ENCODE data around the gene CSE1L. TPM values are rescaled to one million over a fixed set of nuclear protein-coding genes. Genes with fewer than 3 reads are reported as not detected.
"Not testable (repeated sequence)": the region's sequence is repeated elsewhere in the genome, so short reads cannot be mapped to it uniquely, and the experiment has no call there.

Gene CSE1L
- total RNA-seq, 1 experiment from 2014 or later: 158 TPM

- Histone ChIP-seq H4K20me1 (ENCODE audit: insufficient read depth) (peaks cover 29% of the 10 kb centered on the region), H3K9me2 (ENCODE audit: insufficient read depth) (no peaks in the 10 kb centered on the region), H3K9me3 (ENCODE audit: control insufficient read depth in 1 of 2, insufficient read depth in 1 of 2, low read depth in 1 of 2, low read length in 2 of 2) (no peaks in the 10 kb centered on the region), H2AFZ (ENCODE audit: low read depth, low read length, poor library complexity, severe bottlenecking) (no peak overlapping the region), H3K36me3 (ENCODE audit: control insufficient read depth in 1 of 2, insufficient read depth in 2 of 2, low read length in 2 of 2) (peaks cover 55 to 59% of the 10 kb centered on the region in 2 experiments), H3K4me1 (ENCODE audit: control insufficient read depth in 1 of 2, insufficient read depth in 2 of 2, low read length in 2 of 2) (no peaks in the 10 kb centered on the region), H3K27ac (ENCODE audit: low read depth, low read length) (no peak overlapping the region), H3K4me3 (replicated peaks in 1 of 2; ENCODE audit: low read depth in 1 of 2, low read length in 2 of 2) (no peak overlapping the region), H3K9ac (ENCODE audit: low read length) (no peak overlapping the region), H3K79me2 (ENCODE audit: insufficient read depth, low read length) (peaks cover 97% of the 10 kb centered on the region), H3K4me2 (ENCODE audit: low read length) (no peak overlapping the region), H3K27me3 (ENCODE audit: insufficient read depth, low read length) (no peaks in the 10 kb centered on the region)
- POLR2A ChIA-PET: no interaction called here
- no peak for DNase-seq (ENCODE audit: low read depth, low spot score)
- CTCF ChIA-PET: interaction anchor here (1.4 kb wide), 1 partner anchor 9 kb away, joined by 4 read pairs; no protein-coding TSS in a partner anchor
- TF ChIP-seq SRF (IDR thresholded peaks at IDR 0.05; ENCODE audit: low read depth) (no peak), JUND (IDR thresholded peaks at IDR 0.05) (no peak)
- BruUV-seq (replicated peaks): no TSS peak
- intact Hi-C loops (cut with micrococcal nuclease): no loop called here
- RAD21 ChIA-PET (ENCODE audit: low non-redundant PET in 1 of 2, low total read pairs in 2 of 2, uncharacterized antibody in 2 of 2, unreplicated experiment in 2 of 2): no interaction called here
- no peak for ATAC-seq
Measured at GRCh38 chr20:49063279-49063678, 17.2 kb downstream of the CSE1L start.

GRCh38 chr20:49074521-49074920 is 28.4 kb downstream of the CSE1L start:
- DNase-seq (ENCODE audit: low read depth, low spot score) (no peak), ATAC-seq (no peak)
- Histone ChIP-seq H3K4me2 (ENCODE audit: low read length) (no peak overlapping the region), H3K9me2 (ENCODE audit: insufficient read depth) (no peaks in the 10 kb centered on the region), H4K20me1 (ENCODE audit: insufficient read depth) (peaks cover 12% of the 10 kb centered on the region; the same call in 1 of the 2 replicates), H3K9ac (ENCODE audit: low read length) (no peak overlapping the region), H3K9me3 (ENCODE audit: control insufficient read depth in 1 of 2, insufficient read depth in 1 of 2, low read depth in 1 of 2, low read length in 2 of 2) (no peaks in the 10 kb centered on the region), H3K4me3 (replicated peaks in 1 of 2; ENCODE audit: low read depth in 1 of 2, low read length in 2 of 2) (no peak overlapping the region), H3K4me1 (ENCODE audit: control insufficient read depth in 1 of 2, insufficient read depth in 2 of 2, low read length in 2 of 2) (no peaks in the 10 kb centered on the region), H2AFZ (ENCODE audit: low read depth, low read length, poor library complexity, severe bottlenecking) (no peak overlapping the region), H3K79me2 (ENCODE audit: insufficient read depth, low read length) (peaks cover 83% of the 10 kb centered on the region), H3K27ac (ENCODE audit: low read depth, low read length) (no peak overlapping the region), H3K27me3 (ENCODE audit: insufficient read depth, low read length) (no peaks in the 10 kb centered on the region), H3K36me3 (ENCODE audit: control insufficient read depth in 1 of 2, insufficient read depth in 2 of 2, low read length in 2 of 2) (peaks cover 68 to 70% of the 10 kb centered on the region in 2 experiments)
- ChIA-PET CTCF (no interaction called here), RAD21 (ENCODE audit: low non-redundant PET in 1 of 2, low total read pairs in 2 of 2, uncharacterized antibody in 2 of 2, unreplicated experiment in 2 of 2) (no interaction called here), POLR2A (interaction anchor here (0.6 kb wide), 1 partner anchor 65 kb away, joined by 3 read pairs; no protein-coding TSS in a partner anchor)
- BruUV-seq (replicated peaks): no TSS peak
- intact Hi-C loops (cut with micrococcal nuclease): no loop called here
- TF ChIP-seq ZNF274 (IDR thresholded peaks at IDR 0.05; ENCODE audit: low read depth, low read length): no peak

GRCh38 chr20:49078310-49078709 is 32.2 kb downstream of the CSE1L start:
- DNase-seq (ENCODE audit: low read depth, low spot score) (no peak), ATAC-seq (no peak)
- Histone ChIP-seq H3K27me3 (ENCODE audit: insufficient read depth, low read length) (no peaks in the 10 kb centered on the region), H3K79me2 (ENCODE audit: insufficient read depth, low read length) (peaks cover 83% of the 10 kb centered on the region), H3K36me3 (ENCODE audit: control insufficient read depth in 1 of 2, insufficient read depth in 2 of 2, low read length in 2 of 2) (peaks cover 64 to 71% of the 10 kb centered on the region in 2 experiments), H3K9ac (ENCODE audit: low read length) (no peak overlapping the region), H3K4me3 (replicated peaks in 1 of 2; ENCODE audit: low read depth in 1 of 2, low read length in 2 of 2) (no peak overlapping the region), H4K20me1 (ENCODE audit: insufficient read depth) (0 out of 2 replicates have a peak, but pooled peaks cover 10% of the 10 kb centered on the region), H3K9me3 (ENCODE audit: control insufficient read depth in 1 of 2, insufficient read depth in 1 of 2, low read depth in 1 of 2, low read length in 2 of 2) (no peaks in the 10 kb centered on the region), H3K4me1 (ENCODE audit: control insufficient read depth in 1 of 2, insufficient read depth in 2 of 2, low read length in 2 of 2) (no peaks in the 10 kb centered on the region), H3K27ac (ENCODE audit: low read depth, low read length) (no peak overlapping the region), H3K4me2 (ENCODE audit: low read length) (no peak overlapping the region), H3K9me2 (ENCODE audit: insufficient read depth) (no peaks in the 10 kb centered on the region), H2AFZ (ENCODE audit: low read depth, low read length, poor library complexity, severe bottlenecking) (no peak overlapping the region)
- ChIA-PET POLR2A (no interaction called here), RAD21 (ENCODE audit: low non-redundant PET in 1 of 2, low total read pairs in 2 of 2, uncharacterized antibody in 2 of 2, unreplicated experiment in 2 of 2) (no interaction called here), CTCF (no interaction called here)
- intact Hi-C loops (cut with micrococcal nuclease): no loop called here
- BruUV-seq (replicated peaks): no TSS peak
- no peak for TF ChIP-seq ATF3 (IDR thresholded peaks at IDR 0.05)

- H3K4me1 ChIP-seq (ENCODE audit: control insufficient read depth in 1 of 2, insufficient read depth in 2 of 2, low read length in 2 of 2); H3K9ac ChIP-seq (ENCODE audit: low read length); CTCF ChIA-PET; H3K9me2 ChIP-seq (ENCODE audit: insufficient read depth); intact Hi-C loops (cut with micrococcal nuclease); ATAC-seq; H2AFZ ChIP-seq (ENCODE audit: low read depth, low read length, poor library complexity, severe bottlenecking); H3K4me2 ChIP-seq (ENCODE audit: low read length); H3K27ac ChIP-seq (ENCODE audit: low read depth, low read length); H3K27me3 ChIP-seq (ENCODE audit: insufficient read depth, low read length); H4K20me1 ChIP-seq (ENCODE audit: insufficient read depth); RAD21 ChIA-PET (ENCODE audit: low non-redundant PET in 1 of 2, low total read pairs in 2 of 2, uncharacterized antibody in 2 of 2, unreplicated experiment in 2 of 2); H3K4me3 ChIP-seq (replicated peaks in 1 of 2; ENCODE audit: low read depth in 1 of 2, low read length in 2 of 2); H3K9me3 ChIP-seq (ENCODE audit: control insufficient read depth in 1 of 2, insufficient read depth in 1 of 2, low read depth in 1 of 2, low read length in 2 of 2); POLR2A ChIA-PET; DNase-seq (ENCODE audit: low read depth, low spot score); BruUV-seq (replicated peaks): not testable (repeated sequence)
- H3K36me3 ChIP-seq (ENCODE audit: control insufficient read depth in 1 of 2, insufficient read depth in 2 of 2, low read length in 2 of 2): peaks cover 66 to 73% of the 10 kb centered on the region in 2 experiments
- H3K79me2 ChIP-seq (ENCODE audit: insufficient read depth, low read length): peaks cover 87% of the 10 kb centered on the region
Measured at GRCh38 chr20:49082295-49082694, 36.2 kb downstream of the CSE1L start.
